HCT116 (cell line): ENCODE data around the gene TAF1B.

Experiments used
- ATF3 ChIP-seq: IDR thresholded peaks from 2 replicates; pipeline ENCODE4 v1.6.1; 2012
- CTCF ChIP-seq, 3 experiments: fragments of 200-600 bp in 1 of 3; sonication (generic) in 1 of 3; IDR thresholded peaks in 2 of 3; conservative IDR thresholded peaks in 1 of 3; 2 replicates each; pipeline ENCODE4 v1.5.1; 2012 to 2017; ENCODE audit warnings: low read depth in 2 of 3, low read length in 2 of 3, antibody characterized with exemption in 1 of 3, borderline replicate concordance in 1 of 3, control low read depth in 1 of 3, mild to moderate bottlenecking in 1 of 3, mixed read lengths in 1 of 3, mixed run types in 1 of 3, moderate library complexity in 1 of 3; ENCODE audit not compliant: insufficient read depth in 1 of 3
- EGR1 ChIP-seq: IDR thresholded peaks from 2 replicates; pipeline ENCODE4 v1.6.1; 2012; ENCODE audit warnings: low read depth
- EZH2 ChIP-seq: fragments of 200-600 bp; sonication (generic); IDR thresholded peaks from 2 replicates; pipeline ENCODE4 v1.6.1; 2017; ENCODE audit warnings: antibody characterized with exemption, mixed run types
- FOSL1 ChIP-seq: IDR thresholded peaks from 2 replicates; pipeline ENCODE4 v1.6.1; 2012; ENCODE audit warnings: low read depth
- YY1 ChIP-seq: IDR thresholded peaks from 2 replicates; pipeline ENCODE4 v1.6.1; 2011; ENCODE audit warnings: low read length, low read depth, moderate library complexity, mild to moderate bottlenecking; ENCODE audit not compliant: insufficient replicate concordance; ENCODE audit errors: extremely low read depth
- ZFX ChIP-seq: fragments of 450-650 bp; IDR thresholded peaks from 2 replicates; pipeline ENCODE4 v1.6.1; 2017

GRCh38 chr2:9914384-9915065, 71.3 kb downstream of the TAF1B start:
- TF ChIP-seq YY1 (peak; percentile 42), CTCF (IDR thresholded peaks at IDR 0.05 in 2 of 3, conservative IDR thresholded peaks at IDR 0.05 in 1 of 3; ENCODE audit: borderline replicate concordance in 1 of 3, insufficient read depth in 1 of 3, low read depth in 2 of 3, low read length in 2 of 3) (peak; percentile 43 to 72 (median 49); a peak in 4 of 6 replicates), EGR1 (0 out of 2 replicates have a peak, but pooled peaks have one; percentile 31), ATF3 (no peak), FOSL1 (peak; percentile 97), EZH2 (no peak), ZFX (no peak)
